Fibroblast of villous mesenchyme (primary cell): ENCODE results near the gene ZSWIM8. TPM values are rescaled to one million over a fixed set of nuclear protein-coding genes. Genes with fewer than 3 reads are reported as not detected.

Experiments used
- DNase-seq: peaks from one replicate; pipeline ENCODE4 v3.0.0-alpha.2; 2010; ENCODE audit warnings: low read depth
- H3K4me3 ChIP-seq: 2 replicates; pipeline ENCODE4 v1.5.1; 2011; ENCODE audit warnings: low read depth, mild to moderate bottlenecking, low read length
- total RNA-seq: library from RNA; depleted of rRNA; stranded (reverse); fragments of >200 nt; gene quantifications from 2 replicates; pipeline ENCODE4 v1.2.3, GENCODE V29; 2012
- TF ChIP-seq, protein P1 (sequence below): IDR thresholded peaks from 2 replicates; pipeline ENCODE4 v1.5.1; 2012; ENCODE audit warnings: low read depth, mild to moderate bottlenecking, low read length; ENCODE audit not compliant: insufficient read depth

The ZSWIM8 gene
- total RNA-seq, 1 donor, result 82.5 TPM

DNA sequence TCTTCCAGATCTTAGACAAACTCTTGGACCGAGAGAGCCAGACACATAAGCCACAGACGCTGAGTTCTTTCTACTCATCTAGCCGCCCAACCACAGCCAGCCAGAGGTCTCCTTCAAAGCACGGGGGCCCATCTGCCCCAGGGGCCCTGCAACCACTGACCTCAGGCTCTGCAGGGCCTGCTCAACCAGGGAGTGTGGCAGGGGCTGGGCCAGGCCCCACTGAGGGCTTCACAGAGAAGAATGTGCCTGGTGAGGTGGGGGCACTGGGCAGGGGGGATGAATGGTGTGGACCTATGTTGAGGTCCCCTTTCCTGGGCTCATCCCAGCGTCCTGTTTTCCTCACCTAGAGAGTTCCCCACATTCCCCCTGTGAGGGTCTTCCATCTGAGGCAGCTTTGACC is 11.4 kb downstream of the ZSWIM8 start:
- TF ChIP-seq, protein P1, sequence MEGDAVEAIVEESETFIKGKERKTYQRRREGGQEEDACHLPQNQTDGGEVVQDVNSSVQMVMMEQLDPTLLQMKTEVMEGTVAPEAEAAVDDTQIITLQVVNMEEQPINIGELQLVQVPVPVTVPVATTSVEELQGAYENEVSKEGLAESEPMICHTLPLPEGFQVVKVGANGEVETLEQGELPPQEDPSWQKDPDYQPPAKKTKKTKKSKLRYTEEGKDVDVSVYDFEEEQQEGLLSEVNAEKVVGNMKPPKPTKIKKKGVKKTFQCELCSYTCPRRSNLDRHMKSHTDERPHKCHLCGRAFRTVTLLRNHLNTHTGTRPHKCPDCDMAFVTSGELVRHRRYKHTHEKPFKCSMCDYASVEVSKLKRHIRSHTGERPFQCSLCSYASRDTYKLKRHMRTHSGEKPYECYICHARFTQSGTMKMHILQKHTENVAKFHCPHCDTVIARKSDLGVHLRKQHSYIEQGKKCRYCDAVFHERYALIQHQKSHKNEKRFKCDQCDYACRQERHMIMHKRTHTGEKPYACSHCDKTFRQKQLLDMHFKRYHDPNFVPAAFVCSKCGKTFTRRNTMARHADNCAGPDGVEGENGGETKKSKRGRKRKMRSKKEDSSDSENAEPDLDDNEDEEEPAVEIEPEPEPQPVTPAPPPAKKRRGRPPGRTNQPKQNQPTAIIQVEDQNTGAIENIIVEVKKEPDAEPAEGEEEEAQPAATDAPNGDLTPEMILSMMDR, result no peak
- DNase-seq, result no peak
- H3K4me3 ChIP-seq, result no peak overlapping the region

DNA sequence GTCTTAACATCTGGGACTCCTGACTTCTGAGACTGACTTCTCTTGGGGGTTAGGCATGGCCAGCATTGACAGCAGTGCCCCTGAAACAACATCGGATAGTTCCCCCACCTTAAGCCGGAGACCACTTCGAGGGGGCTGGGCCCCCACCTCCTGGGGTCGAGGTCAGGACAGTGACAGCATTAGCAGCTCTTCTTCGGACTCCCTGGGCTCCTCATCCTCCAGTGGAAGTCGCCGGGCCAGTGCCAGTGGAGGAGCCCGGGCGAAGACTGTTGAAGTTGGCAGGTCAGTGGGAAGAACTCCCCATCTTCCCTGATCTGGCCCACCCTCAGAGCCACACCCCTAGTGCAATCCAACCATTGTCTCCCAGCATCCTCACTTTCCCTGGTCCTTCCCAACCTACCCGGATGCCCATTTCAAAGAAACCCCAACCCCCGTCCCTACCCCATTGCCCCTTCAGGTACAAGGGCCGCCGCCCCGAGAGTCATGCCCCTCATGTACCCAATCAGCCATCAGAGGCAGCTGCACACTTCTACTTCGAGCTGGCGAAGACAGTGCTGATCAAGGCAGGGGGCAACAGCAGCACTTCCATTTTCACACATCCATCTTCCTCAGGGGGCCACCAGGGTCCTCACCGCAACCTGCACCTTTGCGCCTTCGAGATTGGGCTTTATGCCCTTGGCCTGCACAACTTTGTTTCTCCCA is 12.1 kb downstream of the ZSWIM8 start:
- H3K4me3 ChIP-seq, result no peak overlapping the region
- TF ChIP-seq, protein P1, result no peak
- DNase-seq, result no peak

- no peak for DNase-seq
- no peak overlapping the region for H3K4me3 ChIP-seq
- TF ChIP-seq, protein P1, result no peak
Measured at GRCh38 chr10:73798087-73798486, 12.7 kb downstream of the ZSWIM8 start.

GRCh38 chr10:73798927-73799560 is 13.6 kb downstream of the ZSWIM8 start:
- TF ChIP-seq, protein P1, result no peak
- no peak for DNase-seq
- no peak overlapping the region for H3K4me3 ChIP-seq

- TF ChIP-seq, protein P1, result no peak
- DNase-seq, result no peak
- no peak overlapping the region for H3K4me3 ChIP-seq
Measured at GRCh38 chr10:73799899-73800559, 14.6 kb downstream of the ZSWIM8 start.

- TF ChIP-seq, protein P1, result no peak
- no peak for DNase-seq
- no peak overlapping the region for H3K4me3 ChIP-seq
Measured at GRCh38 chr10:73800560-73801252, 15.3 kb downstream of the ZSWIM8 start.
